Caco-2 (cell line): Measurements from ENCODE around the gene COMMD10. TPM values are rescaled to one million over a fixed set of nuclear protein-coding genes. Genes with fewer than 3 reads are reported as not detected.

Source experiments
- BruUV-seq: library from RNA; stranded (reverse); fragments of 400-500 nt; replicated peaks from 2 replicates; lab custom pipeline; 2021; lab: Mats Ljungman, UMichigan
- CTCF ChIA-PET: fragments of 300-600 bp; sonication (Branson Sonifier 250); formaldehyde crosslinking; loops from one replicate; lab custom pipeline; 2022; ENCODE audit warnings: antibody characterized with exemption; lab: Charles Lee
- POLR2A ChIA-PET: fragments of 300-600 bp; sonication (Branson Sonifier 250); formaldehyde crosslinking; loops from one replicate; lab custom pipeline; 2022; ENCODE audit warnings: antibody characterized with exemption; lab: Charles Lee
- DNase-seq, 2 experiments: peaks; one replicate each; pipeline versions ENCODE4 v3.0.0 to v3.0.0-alpha.2; 2020 to 2022
- H3K27me3 ChIP-seq: replicated peaks from 2 replicates; pipeline ENCODE4 v1.6.0; 2011; ENCODE audit warnings: low read length; ENCODE audit not compliant: control insufficient read depth, insufficient read depth
- H3K36me3 ChIP-seq: 2 replicates; pipeline ENCODE4 v1.5.1; 2011; ENCODE audit warnings: low read length; ENCODE audit not compliant: control insufficient read depth, insufficient read depth
- H3K4me1 ChIP-seq: fragments of 250-450 bp; sonication (Bioruptor Pico); 2 replicates; pipeline ENCODE4 v1.5.1; 2020; ENCODE audit warnings: mild to moderate bottlenecking
- H3K4me3 ChIP-seq: 2 replicates; pipeline ENCODE4 v1.5.1; 2011; ENCODE audit warnings: low read depth, mild to moderate bottlenecking, control low read depth, low read length
- H3K9me3 ChIP-seq: fragments of 250-450 bp; sonication (Bioruptor Pico); 2 replicates; pipeline ENCODE4 v1.5.1; 2020; ENCODE audit warnings: mild to moderate bottlenecking, moderate library complexity
- H3K27ac Mint-ChIP-seq: one replicate; pipeline ENCODE4 v1.8.0; 2022; ENCODE audit warnings: mixed read lengths; ENCODE audit not compliant: unreplicated experiment
- H3K27me3 Mint-ChIP-seq: one replicate; pipeline ENCODE4 v1.8.0; 2022; ENCODE audit warnings: mixed read lengths; ENCODE audit not compliant: insufficient read depth, unreplicated experiment
- H3K36me3 Mint-ChIP-seq: one replicate; pipeline ENCODE4 v1.8.0; 2022; ENCODE audit warnings: mild to moderate bottlenecking, mixed read lengths; ENCODE audit not compliant: insufficient read depth, unreplicated experiment
- H3K4me1 Mint-ChIP-seq: one replicate; pipeline ENCODE4 v1.8.0; 2022; ENCODE audit warnings: low read depth, mixed read lengths; ENCODE audit not compliant: unreplicated experiment
- H3K4me3 Mint-ChIP-seq: one replicate; pipeline ENCODE4 v1.8.0; 2022; ENCODE audit warnings: mild to moderate bottlenecking, moderate library complexity, mixed read lengths; ENCODE audit not compliant: unreplicated experiment
- H3K9me3 Mint-ChIP-seq: one replicate; pipeline ENCODE4 v1.8.0; 2022; ENCODE audit warnings: mixed read lengths; ENCODE audit not compliant: unreplicated experiment
- CTCF ChIP-seq, 2 experiments: fragments of 200-600 bp in 1 of 2; IDR thresholded peaks; 1 replicate in 1 of 2; 2 replicates in 1 of 2; pipeline versions ENCODE4 v1.5.1 to v1.8.0; 2011 to 2022; ENCODE audit warnings: antibody characterized with exemption in 1 of 2, control low read depth in 1 of 2, inconsistent platforms in 1 of 2, low read depth in 1 of 2, low read length in 1 of 2, mild to moderate bottlenecking in 1 of 2, moderate library complexity in 1 of 2; ENCODE audit not compliant: insufficient read depth in 1 of 2, severe bottlenecking in 1 of 2, unreplicated experiment in 1 of 2
- intact Hi-C: fragments of 100-400 bp; cut with micrococcal nuclease; formaldehyde crosslinking; loops from one replicate; pipeline ENCODE4 v1.10.0; 2022; ENCODE audit not compliant: unreplicated experiment
- total RNA-seq: library from RNA; stranded (reverse); gene quantifications from 2 replicates; pipeline ENCODE4 v1.2.3, GENCODE V29; 2022

Gene COMMD10
- total RNA-seq, 1 experiment from 2014 or later = 26.4 TPM

GRCh38 chr5:116130471-116130870 is 45.6 kb downstream of the COMMD10 start:
- H3K36me3 ChIP-seq = no peaks in the 10 kb centered on the region
- H3K27me3 ChIP-seq = no peaks in the 10 kb centered on the region
- ChIA-PET POLR2A (no interaction called here), CTCF (no interaction called here)
- H3K4me3 ChIP-seq = no peak overlapping the region
- H3K4me1 Mint-ChIP-seq = no peaks in the 10 kb centered on the region
- intact Hi-C loops = no loop called here
- H3K27me3 Mint-ChIP-seq = no peaks in the 10 kb centered on the region
- no peak overlapping the region for H3K4me3 Mint-ChIP-seq
- no peaks in the 10 kb centered on the region for H3K9me3 ChIP-seq
- no peaks in the 10 kb centered on the region for H3K4me1 ChIP-seq
- no TSS peak for BruUV-seq
- no peaks in the 10 kb centered on the region for H3K9me3 Mint-ChIP-seq
- H3K36me3 Mint-ChIP-seq = no peaks in the 10 kb centered on the region
- no peak for DNase-seq
- no peak overlapping the region for H3K27ac Mint-ChIP-seq
- TF ChIP-seq CTCF (IDR thresholded peaks at IDR 0.05; ENCODE audit: insufficient read depth in 1 of 2, low read depth in 1 of 2, low read length in 1 of 2, severe bottlenecking in 1 of 2, unreplicated experiment in 1 of 2) = no peak

GRCh38 chr5:116130976-116131375 is 46.2 kb downstream of the COMMD10 start:
- no peak for TF ChIP-seq CTCF (IDR thresholded peaks at IDR 0.05; ENCODE audit: insufficient read depth in 1 of 2, low read depth in 1 of 2, low read length in 1 of 2, severe bottlenecking in 1 of 2, unreplicated experiment in 1 of 2)
- Mint-ChIP-seq H3K4me3 (no peak overlapping the region), H3K36me3 (no peaks in the 10 kb centered on the region), H3K27me3 (no peaks in the 10 kb centered on the region), H3K9me3 (no peaks in the 10 kb centered on the region), H3K27ac (no peak overlapping the region), H3K4me1 (no peaks in the 10 kb centered on the region)
- POLR2A ChIA-PET = no interaction called here
- Histone ChIP-seq H3K27me3 (no peaks in the 10 kb centered on the region), H3K4me1 (no peaks in the 10 kb centered on the region), H3K4me3 (no peak overlapping the region), H3K36me3 (no peaks in the 10 kb centered on the region), H3K9me3 (no peaks in the 10 kb centered on the region)
- CTCF ChIA-PET = no interaction called here
- no TSS peak for BruUV-seq
- DNase-seq = no peak
- intact Hi-C loops = no loop called here

- DNase-seq = no peak
- Mint-ChIP-seq H3K4me1 (no peaks in the 10 kb centered on the region), H3K9me3 (no peaks in the 10 kb centered on the region), H3K27ac (no peak overlapping the region), H3K4me3 (no peak overlapping the region), H3K27me3 (no peaks in the 10 kb centered on the region), H3K36me3 (no peaks in the 10 kb centered on the region)
- ChIA-PET POLR2A (no interaction called here), CTCF (no interaction called here)
- no peaks in the 10 kb centered on the region for H3K36me3 ChIP-seq
- no peaks in the 10 kb centered on the region for H3K4me1 ChIP-seq
- no peaks in the 10 kb centered on the region for H3K9me3 ChIP-seq
- no peaks in the 10 kb centered on the region for H3K27me3 ChIP-seq
- intact Hi-C loops = no loop called here
- no peak for TF ChIP-seq CTCF (IDR thresholded peaks at IDR 0.05; ENCODE audit: insufficient read depth in 1 of 2, low read depth in 1 of 2, low read length in 1 of 2, severe bottlenecking in 1 of 2, unreplicated experiment in 1 of 2)
- no peak overlapping the region for H3K4me3 ChIP-seq
- BruUV-seq = no TSS peak
Observed at GRCh38 chr5:116133281-116133680, 48.5 kb downstream of the COMMD10 start.
